ENCODE results near the gene APOBEC3G.
"Not testable (repeated sequence)": the region's sequence is repeated elsewhere in the genome, so short reads cannot be mapped to it uniquely, and the experiment has no call there.

- not testable (repeated sequence) for TF ChIP-seq ZNF543 (CRISPR knock-in tag; IDR thresholded peaks at IDR 0.05); NFE2L1 (CRISPR knock-in tag; IDR thresholded peaks at IDR 0.05; ENCODE audit: borderline replicate concordance); POLR2AphosphoS5 (IDR thresholded peaks at IDR 0.05; ENCODE audit: low read depth, low read length); ZBTB8A (CRISPR knock-in tag; IDR thresholded peaks at IDR 0.05; ENCODE audit: borderline replicate concordance, low read depth); NR2F2 (IDR thresholded peaks at IDR 0.05; ENCODE audit: borderline replicate concordance, low read depth); NFIC (IDR thresholded peaks at IDR 0.05; ENCODE audit: low read length); IKZF5 (CRISPR knock-in tag; IDR thresholded peaks at IDR 0.05); CTCF (CRISPR knock-in tag; IDR thresholded peaks at IDR 0.05); SAP130 (CRISPR knock-in tag; IDR thresholded peaks at IDR 0.05; ENCODE audit: low read depth)
- TF ChIP-seq, protein P1, sequence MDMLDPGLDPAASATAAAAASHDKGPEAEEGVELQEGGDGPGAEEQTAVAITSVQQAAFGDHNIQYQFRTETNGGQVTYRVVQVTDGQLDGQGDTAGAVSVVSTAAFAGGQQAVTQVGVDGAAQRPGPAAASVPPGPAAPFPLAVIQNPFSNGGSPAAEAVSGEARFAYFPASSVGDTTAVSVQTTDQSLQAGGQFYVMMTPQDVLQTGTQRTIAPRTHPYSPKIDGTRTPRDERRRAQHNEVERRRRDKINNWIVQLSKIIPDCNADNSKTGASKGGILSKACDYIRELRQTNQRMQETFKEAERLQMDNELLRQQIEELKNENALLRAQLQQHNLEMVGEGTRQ (IDR thresholded peaks at IDR 0.05; ENCODE audit: low read depth, low read length), result not testable (repeated sequence)
- TF ChIP-seq, protein P1 (CRISPR knock-in tag; IDR thresholded peaks at IDR 0.05; ENCODE audit: borderline replicate concordance), result not testable (repeated sequence)
These were observed 837 bp downstream of the APOBEC3G start for GRCh38 chr22:39077912-39078311.

Data from HepG2 (cell line).